K562 (cell line): Measurements from ENCODE around the gene CDCA5. TPM values are rescaled to one million over a fixed set of nuclear protein-coding genes. Genes with fewer than 3 reads are reported as not detected.

ENCODE experiments used
- BCOR ChIP-seq: fragments of 450-650 bp; IDR thresholded peaks from 2 replicates; pipeline ENCODE4 v1.6.1; 2016
- C11orf30 ChIP-seq: fragments of 450-650 bp; IDR thresholded peaks from 2 replicates; pipeline ENCODE4 v1.6.1; 2016; ENCODE audit warnings: low read depth, mild to moderate bottlenecking
- CBX3 ChIP-seq, 2 experiments: IDR thresholded peaks; 1 replicate in 1 of 2; 2 replicates in 1 of 2; pipeline ENCODE4 v1.6.1; 2012; ENCODE audit warnings: inconsistent platforms in 2 of 2, low read length in 2 of 2, borderline replicate concordance in 1 of 2, control low read depth in 1 of 2
- CUX1 ChIP-seq: fragments of 200-800 bp; sonication (Bioruptor generic); IDR thresholded peaks from 2 replicates; pipeline ENCODE4 v1.6.1; 2016; ENCODE audit warnings: missing genetic modification characterization, missing compliant biosample characterization
- DMBX1 ChIP-seq: fragments of 250-450 bp; sonication (Bioruptor Pico); IDR thresholded peaks from 2 replicates; pipeline ENCODE4 v1.8.0; 2022; ENCODE audit warnings: inconsistent platforms, mild to moderate bottlenecking, moderate library complexity, borderline replicate concordance
- IRF9 ChIP-seq: fragments of 450-650 bp; IDR thresholded peaks from 2 replicates; pipeline ENCODE4 v1.6.1; 2016; ENCODE audit warnings: missing biosample characterization, missing genetic modification characterization
- JUND ChIP-seq, 2 experiments: IDR thresholded peaks; 2 replicates in 1 of 2; 3 replicates in 1 of 2; pipeline ENCODE4 v1.6.1; 2011; ENCODE audit warnings: borderline replicate concordance in 2 of 2, low read depth in 2 of 2, low read length in 2 of 2, improper control_type of control experiment in 1 of 2, missing biosample characterization in 1 of 2, missing genetic modification characterization in 1 of 2, missing genetic modification reagents in 1 of 2
- MLLT1 ChIP-seq, 2 experiments: fragments of 450-650 bp; IDR thresholded peaks; 2 replicates each; pipeline ENCODE4 v1.6.1; 2016
- NR1H2 ChIP-seq: sonication (generic); formaldehyde crosslinking; IDR thresholded peaks from 2 replicates; pipeline ENCODE4 v1.4.0; 2020; ENCODE audit warnings: mild to moderate bottlenecking, missing genetic modification reagents
- PHTF2 ChIP-seq: fragments of 250-450 bp; sonication (Bioruptor Pico); IDR thresholded peaks from 2 replicates; pipeline ENCODE4 v1.5.0; 2021; ENCODE audit warnings: mild to moderate bottlenecking
- WHSC1 ChIP-seq: IDR thresholded peaks from one replicate; pipeline ENCODE4 v1.6.1; 2012; ENCODE audit warnings: low read length, control low read depth, inconsistent platforms
- ZBTB7A ChIP-seq: IDR thresholded peaks from 2 replicates; pipeline ENCODE4 v1.6.1; 2011; ENCODE audit warnings: low read depth, mild to moderate bottlenecking, low read length, moderate library complexity, borderline replicate concordance; ENCODE audit not compliant: control insufficient read depth
- ZNF184 ChIP-seq: sonication (generic); formaldehyde crosslinking; IDR thresholded peaks from 2 replicates; pipeline ENCODE4 v1.5.0; 2020; ENCODE audit warnings: missing genetic modification reagents
- ZNF347 ChIP-seq: fragments of 450-650 bp; formaldehyde crosslinking; IDR thresholded peaks from 2 replicates; pipeline ENCODE4 v1.4.0; 2020; ENCODE audit warnings: low read depth, mild to moderate bottlenecking, moderate library complexity
- ZNF354B ChIP-seq: fragments of 250-450 bp; sonication (Bioruptor Pico); IDR thresholded peaks from 2 replicates; pipeline ENCODE4 v1.4.0; 2020
- ZNF639 ChIP-seq, 2 experiments: fragments of 200-800 bp in 1 of 2; sonication (Bioruptor generic) in 1 of 2; sonication (generic) in 1 of 2; formaldehyde crosslinking in 1 of 2; IDR thresholded peaks in 1 of 2; conservative IDR thresholded peaks in 1 of 2; 2 replicates each; pipeline versions ENCODE4 v1.5.0 to v1.6.1; 2016 to 2020; ENCODE audit warnings: missing compliant biosample characterization in 1 of 2, missing genetic modification characterization in 1 of 2, missing genetic modification reagents in 1 of 2
- ZNF717 ChIP-seq: fragments of 250-450 bp; sonication (Bioruptor Pico); IDR thresholded peaks from 2 replicates; pipeline ENCODE4 v1.5.0; 2021
- polyA plus RNA-seq, 8 experiments: library from polyadenylated mRNA; depleted of rRNA in 4 of 8; stranded (reverse) in 5 of 8; unstranded in 3 of 8; fragments of >200 nt; fragmentation: Nextera tagmentation in 2 of 8; fragmentation: Illumina TruSeq in 1 of 8; extraction: Ambion mirVana in 2 of 8; extraction: Trizol in 1 of 8; gene quantifications; 2 replicates each; pipeline versions ENCODE4 v1.2.1 to v1.2.3, GENCODE V29; 2011 to 2014; ENCODE audit warnings: inconsistent platforms in 1 of 8, missing spikeins in 1 of 8
- total RNA-seq, 7 experiments: library from RNA; depleted of rRNA in 6 of 7; stranded (reverse); fragments of >200 nt in 6 of 7; fragmentation: Illumina TruSeq in 2 of 7; extraction: Trizol in 2 of 7; gene quantifications; 2 replicates each; pipeline versions ENCODE4 v1.2.1 to v1.2.3, GENCODE V29; 2011 to 2021; ENCODE audit warnings: low replicate concordance in 1 of 7

CDCA5 gene
- total and polyA plus RNA-seq, 9 of the 15 experiments (the other 6 are each of a cell fraction or from before 2014, with no cell fraction given), result 18.9 to 94.3 (median 64.6) TPM

GRCh38 chr11:65095974-65096806 is 12.3 kb upstream of the CDCA5 start, which contains the start of gene VPS51 (continued):
- no peak; a peak in 1 of 4 replicates for TF ChIP-seq MLLT1 (IDR thresholded peaks at IDR 0.05)
- TF ChIP-seq CUX1 (CRISPR knock-in tag), result no peak
- no peak for TF ChIP-seq BCOR
- no peak for TF ChIP-seq ZNF347 (CRISPR knock-in tag)
- peak; percentile 84 for TF ChIP-seq JUND (IDR thresholded peaks at IDR 0.05; ENCODE audit: borderline replicate concordance, low read depth, low read length)
- TF ChIP-seq JUND (tag; IDR thresholded peaks at IDR 0.05; ENCODE audit: borderline replicate concordance, low read depth, low read length), result peak; percentile 53; the same call in 1 of the 3 replicates
- peak; percentile 95 for TF ChIP-seq C11orf30
- TF ChIP-seq IRF9 (tag), result peak; percentile 63
- TF ChIP-seq PHTF2 (CRISPR knock-in tag), result no peak
- TF ChIP-seq NR1H2 (CRISPR knock-in tag), result 0 out of 2 replicates have a peak, but pooled peaks have one; percentile 28
- TF ChIP-seq ZNF184 (CRISPR knock-in tag), result no peak
- peak; percentile 82 for TF ChIP-seq DMBX1 (CRISPR knock-in tag)
- TF ChIP-seq ZBTB7A, result peak; percentile 68; the same call in 1 of the 2 replicates
- TF ChIP-seq ZNF639 (CRISPR knock-in tag; conservative IDR thresholded peaks at IDR 0.05 in 1 of 2, IDR thresholded peaks at IDR 0.05 in 1 of 2), result peak in 1 of 2 experiments; percentile 95; a peak in 3 of 4 replicates
- TF ChIP-seq ZNF717 (CRISPR knock-in tag), result no peak
- no peak for TF ChIP-seq WHSC1
- TF ChIP-seq ZNF354B (CRISPR knock-in tag), result peak; percentile 43; the same call in 1 of the 2 replicates
- peak in 1 of 2 experiments; percentile 96; a peak in 2 of 3 replicates for TF ChIP-seq CBX3 (IDR thresholded peaks at IDR 0.05; ENCODE audit: borderline replicate concordance in 1 of 2, low read length in 2 of 2)
